Measurements from ENCODE around the gene MICU1. TPM values are rescaled to one million over a fixed set of nuclear protein-coding genes. Genes with fewer than 3 reads are reported as not detected.

Gene MICU1
- total RNA-seq, 1 experiment from 2014 or later = 39.4 TPM

- ChIA-PET POLR2A (no interaction called here), RAD21 (ENCODE audit: low non-redundant PET in 1 of 2, low total read pairs in 2 of 2, uncharacterized antibody in 2 of 2, unreplicated experiment in 2 of 2) (no interaction called here), CTCF (no interaction called here)
- Histone ChIP-seq H3K27ac (ENCODE audit: low read depth, low read length) (no peak overlapping the region), H3K4me2 (ENCODE audit: low read length) (no peak overlapping the region), H4K20me1 (ENCODE audit: insufficient read depth) (no peaks in the 10 kb centered on the region), H3K9ac (ENCODE audit: low read length) (no peak overlapping the region), H3K9me2 (ENCODE audit: insufficient read depth) (no peaks in the 10 kb centered on the region), H2AFZ (ENCODE audit: low read depth, low read length, poor library complexity, severe bottlenecking) (no peak overlapping the region), H3K9me3 (ENCODE audit: control insufficient read depth in 1 of 2, insufficient read depth in 1 of 2, low read depth in 1 of 2, low read length in 2 of 2) (0 out of 4 replicates have a peak, but pooled peaks cover 0 to 3% of the 10 kb centered on the region in 2 experiments), H3K36me3 (ENCODE audit: control insufficient read depth in 1 of 2, insufficient read depth in 2 of 2, low read length in 2 of 2) (no peaks in the 10 kb centered on the region), H3K79me2 (ENCODE audit: insufficient read depth, low read length) (peaks cover 12% of the 10 kb centered on the region), H3K4me1 (ENCODE audit: control insufficient read depth in 1 of 2, insufficient read depth in 2 of 2, low read length in 2 of 2) (peaks cover 0 to 8% of the 10 kb centered on the region in 2 experiments; a peak in 1 of 4 replicates), H3K4me3 (replicated peaks in 1 of 2; ENCODE audit: low read depth in 1 of 2, low read length in 2 of 2) (no peak overlapping the region), H3K27me3 (ENCODE audit: insufficient read depth, low read length) (no peaks in the 10 kb centered on the region)
- BruUV-seq (replicated peaks) = no TSS peak
- TF ChIP-seq, protein P1, sequence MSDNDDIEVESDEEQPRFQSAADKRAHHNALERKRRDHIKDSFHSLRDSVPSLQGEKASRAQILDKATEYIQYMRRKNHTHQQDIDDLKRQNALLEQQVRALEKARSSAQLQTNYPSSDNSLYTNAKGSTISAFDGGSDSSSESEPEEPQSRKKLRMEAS (IDR thresholded peaks at IDR 0.05) = no peak
- no peak for TF ChIP-seq FOSL1 (IDR thresholded peaks at IDR 0.05; ENCODE audit: low read depth)
- no peak for TF ChIP-seq CEBPB (IDR thresholded peaks at IDR 0.05; ENCODE audit: low read depth)
- TF ChIP-seq RAD21 (IDR thresholded peaks at IDR 0.05; ENCODE audit: low read depth) = no peak
- TF ChIP-seq ZNF274 (IDR thresholded peaks at IDR 0.05; ENCODE audit: low read depth, low read length) = no peak
- no peak for TF ChIP-seq POLR2AphosphoS5 (IDR thresholded peaks at IDR 0.05; ENCODE audit: low read depth, low read length)
- no peak for TF ChIP-seq EGR1 (IDR thresholded peaks at IDR 0.05; ENCODE audit: low read depth)
- TF ChIP-seq YY1 (IDR thresholded peaks at IDR 0.05; ENCODE audit: extremely low read depth, insufficient replicate concordance, low read depth, low read length) = no peak
- TF ChIP-seq, protein P2, sequence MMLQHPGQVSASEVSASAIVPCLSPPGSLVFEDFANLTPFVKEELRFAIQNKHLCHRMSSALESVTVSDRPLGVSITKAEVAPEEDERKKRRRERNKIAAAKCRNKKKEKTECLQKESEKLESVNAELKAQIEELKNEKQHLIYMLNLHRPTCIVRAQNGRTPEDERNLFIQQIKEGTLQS (IDR thresholded peaks at IDR 0.05) = no peak
- TF ChIP-seq, protein P3, sequence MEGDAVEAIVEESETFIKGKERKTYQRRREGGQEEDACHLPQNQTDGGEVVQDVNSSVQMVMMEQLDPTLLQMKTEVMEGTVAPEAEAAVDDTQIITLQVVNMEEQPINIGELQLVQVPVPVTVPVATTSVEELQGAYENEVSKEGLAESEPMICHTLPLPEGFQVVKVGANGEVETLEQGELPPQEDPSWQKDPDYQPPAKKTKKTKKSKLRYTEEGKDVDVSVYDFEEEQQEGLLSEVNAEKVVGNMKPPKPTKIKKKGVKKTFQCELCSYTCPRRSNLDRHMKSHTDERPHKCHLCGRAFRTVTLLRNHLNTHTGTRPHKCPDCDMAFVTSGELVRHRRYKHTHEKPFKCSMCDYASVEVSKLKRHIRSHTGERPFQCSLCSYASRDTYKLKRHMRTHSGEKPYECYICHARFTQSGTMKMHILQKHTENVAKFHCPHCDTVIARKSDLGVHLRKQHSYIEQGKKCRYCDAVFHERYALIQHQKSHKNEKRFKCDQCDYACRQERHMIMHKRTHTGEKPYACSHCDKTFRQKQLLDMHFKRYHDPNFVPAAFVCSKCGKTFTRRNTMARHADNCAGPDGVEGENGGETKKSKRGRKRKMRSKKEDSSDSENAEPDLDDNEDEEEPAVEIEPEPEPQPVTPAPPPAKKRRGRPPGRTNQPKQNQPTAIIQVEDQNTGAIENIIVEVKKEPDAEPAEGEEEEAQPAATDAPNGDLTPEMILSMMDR (IDR thresholded peaks at IDR 0.05 in 2 of 3, conservative IDR thresholded peaks at IDR 0.05 in 1 of 3; ENCODE audit: borderline replicate concordance in 1 of 3, insufficient read depth in 1 of 3, low read depth in 2 of 3, low read length in 2 of 3) = no peak
- no peak for TF ChIP-seq SRF (IDR thresholded peaks at IDR 0.05; ENCODE audit: low read depth)
- no peak for TF ChIP-seq TCF7L2 (IDR thresholded peaks at IDR 0.05; ENCODE audit: borderline replicate concordance, extremely low read depth, insufficient read depth, insufficient read length)
- DNase-seq (ENCODE audit: low read depth, low spot score) (no peak), ATAC-seq (no peak)
- intact Hi-C loops (cut with micrococcal nuclease) = no loop called here
These were observed 9.9 kb downstream of the MICU1 start for GRCh38 chr10:72615970-72616369.

Data from HCT116 (cell line).